ENCODE measurements around the gene STK32B. TPM values are rescaled to one million over a fixed set of nuclear protein-coding genes. Genes with fewer than 3 reads are reported as not detected.

The STK32B gene
- total RNA-seq, 1 donor from 2014 or later, result 1.6 TPM

- intact Hi-C loops (cut with DNase I), result no loop called here
- no peak for ATAC-seq
- no peak for DNase-seq (ENCODE audit: low spot score)
Observed at GRCh38 chr4:5463936-5464650, 412.8 kb downstream of the STK32B start.

DNA sequence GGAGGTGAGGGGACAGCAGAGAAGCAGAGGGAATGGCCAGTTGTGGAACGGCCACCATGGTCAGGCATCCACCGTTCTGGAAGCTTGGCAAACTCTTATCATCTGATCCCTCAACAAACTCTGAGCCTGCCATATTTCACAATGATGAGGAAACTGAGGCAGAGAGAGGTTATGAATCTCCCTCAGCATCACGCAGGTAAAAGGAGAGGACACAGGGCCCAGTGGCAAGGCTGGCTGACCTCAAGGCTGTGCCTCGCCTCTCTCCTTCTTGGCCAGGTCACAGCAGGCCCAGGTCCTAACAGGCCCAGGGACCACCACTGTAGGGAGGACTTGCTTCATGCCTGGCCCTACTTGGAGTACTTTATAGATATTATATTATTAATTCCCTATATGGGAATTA is 414.2 kb downstream of the STK32B start:
- intact Hi-C loops (cut with DNase I), result no loop called here
- ATAC-seq (no peak), DNase-seq (ENCODE audit: low spot score) (no peak)

GRCh38 chr4:5465956-5466355 is 414.7 kb downstream of the STK32B start:
- intact Hi-C loops (cut with DNase I), result no loop called here
- DNase-seq (ENCODE audit: low spot score), result no peak
- ATAC-seq, result no peak

GRCh38 chr4:5467111-5467510 is 415.8 kb downstream of the STK32B start:
- ATAC-seq, result no peak
- intact Hi-C loops (cut with DNase I), result no loop called here
- no peak for DNase-seq (ENCODE audit: low spot score)

DNA sequence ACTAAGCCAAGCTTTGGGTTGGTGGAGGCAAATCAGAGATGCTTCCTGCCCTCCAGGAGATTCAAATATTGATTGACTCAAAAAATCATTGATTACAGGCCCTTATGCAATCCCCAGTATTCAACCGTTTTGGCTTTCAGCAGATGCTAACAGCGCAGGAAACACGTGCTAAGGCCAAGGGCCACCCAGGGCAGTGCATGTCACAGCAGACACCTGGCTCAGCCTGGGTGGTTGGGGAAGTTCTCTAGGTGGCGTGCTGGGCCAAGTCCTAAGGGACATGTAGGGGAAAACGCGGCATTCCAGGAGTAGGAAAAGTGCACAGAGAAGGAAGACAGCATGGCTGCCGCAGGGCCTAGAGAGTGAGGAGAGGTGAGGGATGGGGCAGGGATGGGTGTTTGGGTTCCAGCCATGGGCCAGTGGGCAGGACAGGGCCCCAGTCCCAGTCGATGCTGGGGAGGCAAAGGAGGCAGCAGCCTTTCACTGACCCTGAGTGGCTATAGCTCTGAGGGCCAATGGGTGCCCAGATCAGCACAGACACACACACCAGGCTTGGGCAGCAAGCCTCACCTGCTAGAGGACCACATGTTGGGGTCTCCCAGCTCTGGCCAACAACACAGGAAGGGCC is 418.0 kb downstream of the STK32B start:
- intact Hi-C loops (cut with DNase I), result no loop called here
- no peak for ATAC-seq
- no peak for DNase-seq (ENCODE audit: low spot score)

- ATAC-seq (no peak), DNase-seq (ENCODE audit: low spot score) (no peak)
- intact Hi-C loops (cut with DNase I), result no loop called here
Observed at GRCh38 chr4:5469861-5470260, 418.6 kb downstream of the STK32B start.

DNA sequence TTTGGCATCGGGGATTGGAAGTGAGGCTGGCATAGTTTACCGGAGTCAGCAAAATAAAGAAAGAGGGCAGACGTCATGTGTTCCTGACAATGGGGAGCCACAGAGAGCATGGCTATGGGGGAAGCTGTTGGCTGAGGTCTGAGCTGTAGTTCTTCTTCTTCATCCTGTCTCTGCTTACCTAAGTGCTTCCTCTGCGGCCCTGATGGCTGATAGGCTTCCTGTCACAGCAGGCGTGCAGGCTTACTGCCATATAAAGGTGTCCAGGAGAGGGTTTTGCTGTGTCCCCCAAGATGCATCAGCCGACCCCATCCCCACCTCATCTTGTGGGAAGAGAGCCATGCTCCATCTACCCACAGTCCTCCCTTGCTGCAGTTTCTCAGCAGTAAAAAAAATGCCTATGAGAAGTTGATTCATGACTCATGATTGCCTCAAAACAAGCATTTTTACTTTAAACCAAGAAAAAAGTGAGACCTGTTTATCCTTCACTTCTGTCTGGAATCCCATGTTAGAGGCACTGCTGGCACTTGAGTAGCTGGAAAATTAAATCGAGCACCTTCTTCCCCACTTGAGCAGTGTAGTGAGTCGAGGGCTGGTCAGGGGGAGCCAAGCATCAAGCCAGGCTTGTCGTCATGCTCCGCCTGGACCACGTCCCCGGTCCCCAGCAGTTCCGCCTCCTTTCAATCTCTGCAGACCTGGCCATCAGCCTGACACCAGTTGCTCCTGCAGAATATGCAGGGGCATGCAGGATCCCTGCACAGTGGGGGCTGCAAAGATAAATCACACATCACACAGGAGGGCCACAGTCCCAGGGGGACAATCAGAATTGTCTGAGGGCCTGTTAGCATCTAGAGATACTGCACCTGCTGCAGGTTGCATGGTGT is 419.3 kb downstream of the STK32B start:
- intact Hi-C loops (cut with DNase I), result no loop called here

DNA sequence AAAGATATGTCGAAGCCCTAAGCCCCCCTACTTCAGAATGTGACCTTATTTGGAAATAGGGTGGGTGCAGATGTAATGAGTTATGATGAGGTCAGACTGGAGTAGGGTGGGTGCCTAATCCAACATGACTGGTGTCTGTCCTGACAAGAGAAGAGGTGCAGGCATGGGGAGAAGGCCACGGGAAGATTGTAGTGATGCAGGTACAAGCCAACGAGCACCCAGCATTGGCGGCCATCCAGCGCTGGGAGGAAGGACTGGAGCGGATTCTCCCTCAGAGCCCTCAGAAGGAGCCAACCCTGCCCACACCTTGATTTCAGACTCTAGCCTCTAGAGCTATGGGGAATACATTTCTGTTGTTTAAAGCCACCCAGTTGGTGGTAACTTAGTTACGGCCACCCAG is 419.9 kb downstream of the STK32B start:
- ATAC-seq, result no peak
- DNase-seq (ENCODE audit: low spot score), result no peak
- intact Hi-C loops (cut with DNase I), result no loop called here

More for the DNA sequence above, 419.3 kb downstream of the STK32B start:
- ATAC-seq (no peak), DNase-seq (ENCODE audit: low spot score) (no peak)

GRCh38 chr4:5471691-5472090 is 420.4 kb downstream of the STK32B start:
- DNase-seq (ENCODE audit: low spot score) (no peak), ATAC-seq (no peak)
- intact Hi-C loops (cut with DNase I), result no loop called here

- ATAC-seq, result no peak
- DNase-seq (ENCODE audit: low spot score), result no peak
- intact Hi-C loops (cut with DNase I), result no loop called here
Observed at GRCh38 chr4:5472160-5472591, 420.9 kb downstream of the STK32B start.

GRCh38 chr4:5473125-5473524 is 421.8 kb downstream of the STK32B start:
- intact Hi-C loops (cut with DNase I), result no loop called here
- ATAC-seq (no peak), DNase-seq (ENCODE audit: low spot score) (no peak)

DNA sequence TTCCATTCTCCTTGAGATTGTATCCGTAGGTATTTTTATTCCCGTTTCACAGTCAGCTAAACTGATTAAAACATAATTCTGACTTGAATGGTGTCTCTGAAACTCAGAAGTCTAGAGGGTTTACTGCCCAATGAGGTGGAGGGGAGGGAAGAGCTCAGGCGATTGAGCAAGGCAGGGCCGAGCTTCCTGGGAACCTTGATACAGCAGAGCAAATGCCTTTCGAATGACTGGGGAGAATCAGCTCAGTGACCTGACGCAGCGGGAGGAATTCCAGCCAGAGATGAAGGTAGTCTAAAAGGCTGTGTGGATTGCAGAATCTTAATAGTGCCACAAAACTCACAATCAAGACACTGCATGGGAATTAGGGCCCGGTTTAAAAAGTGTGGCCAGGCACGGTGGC is 423.5 kb downstream of the STK32B start:
- intact Hi-C loops (cut with DNase I), result no loop called here

GRCh38 chr4:5477613-5478012 is 426.3 kb downstream of the STK32B start:
- DNase-seq (ENCODE audit: low spot score) (no peak), ATAC-seq (no peak)
- intact Hi-C loops (cut with DNase I), result no loop called here

More for the DNA sequence above, 423.5 kb downstream of the STK32B start:
- ATAC-seq (no peak), DNase-seq (ENCODE audit: low spot score) (no peak)

DNA sequence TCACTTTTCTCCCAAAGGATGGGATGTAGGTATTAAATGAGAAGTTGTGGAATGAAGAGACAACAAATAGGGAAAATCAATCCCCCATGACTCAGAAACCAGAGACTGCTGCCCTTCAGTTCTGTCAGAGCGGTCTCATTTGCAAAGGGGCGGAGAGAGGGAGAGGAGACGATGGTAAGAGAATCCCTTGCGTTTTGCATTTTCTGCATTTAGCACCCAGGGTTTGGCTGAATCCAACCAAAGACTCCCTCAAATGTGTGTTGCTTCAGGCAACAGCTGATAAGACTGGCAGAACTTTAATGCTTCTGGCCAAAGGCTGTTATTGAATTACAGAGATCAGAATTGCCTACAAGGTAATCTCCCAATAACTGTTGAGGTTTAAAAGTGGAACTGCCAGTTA is 426.9 kb downstream of the STK32B start:
- intact Hi-C loops (cut with DNase I), result no loop called here
- ATAC-seq, result no peak
- no peak for DNase-seq (ENCODE audit: low spot score)

- no peak for DNase-seq (ENCODE audit: low spot score)
- intact Hi-C loops (cut with DNase I), result no loop called here
- ATAC-seq, result no peak
Observed at GRCh38 chr4:5478697-5479096, 427.4 kb downstream of the STK32B start.

- DNase-seq (ENCODE audit: low spot score) (no peak), ATAC-seq (no peak)
- intact Hi-C loops (cut with DNase I), result no loop called here
Observed at GRCh38 chr4:5479518-5480060, 428.3 kb downstream of the STK32B start.

DNA sequence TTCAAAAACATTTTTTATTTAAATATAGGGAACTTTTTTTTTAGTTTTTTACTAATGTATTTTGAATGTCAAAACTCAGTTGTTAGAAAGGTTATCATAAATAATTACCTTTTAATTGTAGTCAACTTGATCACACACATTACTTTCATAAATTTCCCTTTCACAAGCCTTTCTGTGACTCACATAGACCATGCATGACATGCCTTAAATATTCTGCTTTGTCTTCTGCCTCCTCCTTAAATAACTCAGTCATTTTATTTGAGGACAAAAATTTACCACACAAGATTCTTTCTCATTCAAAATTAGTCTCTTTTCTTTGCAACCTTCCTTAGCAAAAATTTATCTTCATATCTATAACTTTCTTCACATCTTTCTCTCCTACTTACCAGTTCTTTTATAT is 437.1 kb downstream of the STK32B start:
- DNase-seq (ENCODE audit: low spot score), result no peak
- intact Hi-C loops (cut with DNase I), result no loop called here
- ATAC-seq, result no peak

DNA sequence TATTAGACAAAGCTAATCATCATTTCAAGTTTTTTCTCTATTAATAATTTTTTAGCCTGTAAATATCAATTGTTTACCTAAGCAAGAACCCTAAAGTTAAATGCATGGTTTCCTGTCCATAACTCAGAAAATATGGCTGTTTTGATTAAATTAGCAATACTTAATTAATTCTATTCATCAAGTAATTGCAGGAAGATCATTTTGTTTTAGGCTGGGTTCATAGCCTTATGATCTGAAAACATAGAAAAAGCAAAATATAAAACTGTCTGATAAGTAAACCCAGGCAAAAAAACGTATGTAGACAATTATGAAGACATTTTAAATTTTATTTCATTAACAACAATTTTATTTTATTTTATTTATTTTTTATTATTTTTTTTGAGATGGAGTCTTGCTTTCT is 438.0 kb downstream of the STK32B start:
- no peak for ATAC-seq
- no peak for DNase-seq (ENCODE audit: low spot score)
- intact Hi-C loops (cut with DNase I), result no loop called here

DNA sequence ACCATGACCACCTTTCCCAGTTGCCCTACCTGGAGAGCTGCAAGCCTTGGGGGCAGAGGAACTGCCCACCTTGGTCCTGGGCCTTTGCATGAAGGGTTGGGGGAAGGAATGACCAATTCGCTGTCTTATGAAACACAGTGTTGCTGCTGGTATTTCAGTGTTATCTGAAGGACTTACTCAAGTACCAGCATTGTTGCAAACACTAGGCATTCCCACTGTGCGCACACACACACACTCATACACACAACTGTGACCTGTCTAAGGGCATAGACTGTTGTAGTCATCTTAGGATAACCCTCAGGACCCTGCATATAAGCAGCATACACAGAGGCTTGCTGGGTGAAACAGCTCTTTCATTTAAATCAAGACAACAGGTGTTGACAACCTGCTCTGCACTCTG is 446.2 kb downstream of the STK32B start:
- intact Hi-C loops (cut with DNase I), result no loop called here
- no peak for ATAC-seq
- DNase-seq (ENCODE audit: low spot score), result no peak

DNA sequence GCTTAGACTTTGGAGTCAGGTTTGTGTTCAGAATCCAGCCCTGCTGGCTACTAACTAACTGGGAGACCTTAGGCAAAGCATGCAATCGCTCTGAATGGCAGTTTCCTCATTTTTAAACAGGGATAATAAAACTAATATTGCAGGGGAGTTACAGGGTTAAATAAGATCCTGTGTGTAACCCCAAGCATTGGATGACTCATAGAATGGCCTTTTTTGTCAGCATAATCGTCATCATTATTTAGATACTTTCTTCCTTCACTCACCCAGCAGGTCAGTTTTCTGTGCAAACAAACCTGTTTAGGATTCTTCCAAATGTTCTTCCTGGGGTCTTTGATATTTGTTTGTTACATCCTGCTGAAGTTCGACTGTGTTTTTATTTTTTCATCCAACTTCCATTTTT is 448.9 kb downstream of the STK32B start:
- intact Hi-C loops (cut with DNase I), result no loop called here
- no peak for DNase-seq (ENCODE audit: low spot score)
- no peak for ATAC-seq
